Brain microvascular endothelial cell (primary cell): Measurements from ENCODE around the gene ZBTB43.

Source experiments
- DNase-seq: peaks from one replicate; pipeline ENCODE4 v3.0.0-alpha.2; 2020
- H3K27ac ChIP-seq: fragments of 250-450 bp; sonication (Bioruptor Pico); 2 replicates; pipeline ENCODE4 v1.5.1; 2020; ENCODE audit warnings: mild to moderate bottlenecking, moderate library complexity
- H3K27me3 ChIP-seq: fragments of 250-450 bp; sonication (Bioruptor Pico); replicated peaks from 2 replicates; pipeline ENCODE4 v1.5.1; 2020; ENCODE audit warnings: mild to moderate bottlenecking
- H3K36me3 ChIP-seq: fragments of 250-450 bp; sonication (Bioruptor Pico); replicated peaks from 2 replicates; pipeline ENCODE4 v1.5.1; 2020; ENCODE audit warnings: mild to moderate bottlenecking
- H3K4me3 ChIP-seq: 2 replicates; pipeline ENCODE4 v1.5.1; 2011; ENCODE audit warnings: low read depth, mild to moderate bottlenecking, control low read depth, low read length, moderate library complexity
- CTCF ChIP-seq: IDR thresholded peaks from 2 replicates; pipeline ENCODE4 v1.5.1; 2011; ENCODE audit warnings: low read depth, mild to moderate bottlenecking, moderate library complexity, low read length, control low read depth, inconsistent platforms; ENCODE audit errors: missing control alignments
- in situ Hi-C: cut with HindIII; loops from 2 replicates; pipeline ENCODE4 v1.10.0; 2017; ENCODE audit warnings: low sequenced_read_pairs, low pct_ligation_motif_present

The ZBTB43 gene

GRCh38 chr9:126836216-126836615 lies 31.4 kb downstream of the ZBTB43 start:
- no peak for DNase-seq
- no peak for TF ChIP-seq CTCF
- H3K4me3 ChIP-seq: no peak overlapping the region
- H3K36me3 ChIP-seq: peaks cover 21% of the 10 kb centered on the region
- H3K27ac ChIP-seq: no peak overlapping the region
- in situ Hi-C loops: no loop called here
- no peaks in the 10 kb centered on the region for H3K27me3 ChIP-seq

- in situ Hi-C loops: no loop called here
- Histone ChIP-seq H3K27me3 (no peaks in the 10 kb centered on the region), H3K36me3 (peaks cover 12% of the 10 kb centered on the region), H3K4me3 (no peak overlapping the region), H3K27ac (no peak overlapping the region)
- no peak for DNase-seq
- no peak for TF ChIP-seq CTCF
Observed at GRCh38 chr9:126838055-126838811, 33.4 kb downstream of the ZBTB43 start.

- in situ Hi-C loops: no loop called here
- H3K36me3 ChIP-seq: peaks cover 6% of the 10 kb centered on the region
- no peak overlapping the region for H3K27ac ChIP-seq
- no peak for DNase-seq
- TF ChIP-seq CTCF: no peak
- H3K27me3 ChIP-seq: no peaks in the 10 kb centered on the region
- H3K4me3 ChIP-seq: no peak overlapping the region
Observed at GRCh38 chr9:126838895-126839294, 34.1 kb downstream of the ZBTB43 start.

GRCh38 chr9:126839301-126839700 lies 34.5 kb downstream of the ZBTB43 start:
- H3K27ac ChIP-seq: no peak overlapping the region
- no peak for DNase-seq
- no peak overlapping the region for H3K4me3 ChIP-seq
- H3K36me3 ChIP-seq: peaks cover 2% of the 10 kb centered on the region
- in situ Hi-C loops: no loop called here
- no peak for TF ChIP-seq CTCF
- H3K27me3 ChIP-seq: no peaks in the 10 kb centered on the region

GRCh38 chr9:126842220-126842842 lies 37.5 kb downstream of the ZBTB43 start:
- TF ChIP-seq CTCF: no peak
- no peaks in the 10 kb centered on the region for H3K27me3 ChIP-seq
- in situ Hi-C loops: no loop called here
- no peak overlapping the region for H3K27ac ChIP-seq
- H3K4me3 ChIP-seq: no peak overlapping the region
- no peaks in the 10 kb centered on the region for H3K36me3 ChIP-seq
- no peak for DNase-seq
